HG03354 (cell line): ENCODE results near the gene ST14.
A peak's percentile ranks its signal among the peaks of the same experiment; 100 is the strongest.
"Not testable (repeated sequence)": the region's sequence is repeated elsewhere in the genome, so short reads cannot be mapped to it uniquely, and the experiment has no call there.

Source experiments
- ATAC-seq: cut with Tn5 transposase; IDR thresholded peaks from one replicate; pipeline ENCODE4 v1.9.1; 2021; ENCODE audit warnings: mild to moderate bottlenecking; ENCODE audit not compliant: unreplicated experiment, poor library complexity, severe bottlenecking

ST14 gene

GRCh38 chr11:130180896-130181294, 21.3 kb downstream of the ST14 start:
- ATAC-seq, result no peak

GRCh38 chr11:130181295-130182272, 22.0 kb downstream of the ST14 start:
- ATAC-seq, result peak; percentile 76

- ATAC-seq, result no peak
Observed at GRCh38 chr11:130183878-130184610, 24.5 kb downstream of the ST14 start.

GRCh38 chr11:130187096-130187495, 27.5 kb downstream of the ST14 start:
- ATAC-seq, result no peak

GRCh38 chr11:130188047-130188446, 28.5 kb downstream of the ST14 start:
- no peak for ATAC-seq

- no peak for ATAC-seq
Observed at GRCh38 chr11:130188585-130189347, 29.2 kb downstream of the ST14 start.

GRCh38 chr11:130189492-130190210, 30.1 kb downstream of the ST14 start:
- ATAC-seq, result no peak

GRCh38 chr11:130190371-130190881, 30.8 kb downstream of the ST14 start:
- ATAC-seq, result no peak

GRCh38 chr11:130191896-130192295, 32.3 kb downstream of the ST14 start:
- ATAC-seq, result no peak

- ATAC-seq, result no peak
Observed at GRCh38 chr11:130192845-130193267, 33.3 kb downstream of the ST14 start.

GRCh38 chr11:130193551-130193950, 34.0 kb downstream of the ST14 start:
- ATAC-seq, result not testable (repeated sequence)

GRCh38 chr11:130194241-130195023, 34.9 kb downstream of the ST14 start:
- no peak for ATAC-seq

- no peak for ATAC-seq
Observed at GRCh38 chr11:130197386-130198035, 37.9 kb downstream of the ST14 start.

GRCh38 chr11:130198292-130198691, 38.7 kb downstream of the ST14 start:
- no peak for ATAC-seq

- ATAC-seq, result no peak
Observed at GRCh38 chr11:130198964-130199363, 39.4 kb downstream of the ST14 start.

- ATAC-seq, result no peak
Observed at GRCh38 chr11:130199792-130200191, 40.2 kb downstream of the ST14 start.

- ATAC-seq, result no peak
Observed at GRCh38 chr11:130201026-130201425, 41.4 kb downstream of the ST14 start.
